DOHH2 (cell line): Measurements from ENCODE around the gene BFSP1.

Experiments
- H3F3A ChIP-seq: fragments of 200-600 bp; sonication (generic), shearing (Covaris generic); 2 replicates; pipeline ENCODE4 v1.6.0; 2016; ENCODE audit warnings: antibody characterized with exemption, mild to moderate bottlenecking; ENCODE audit not compliant: control insufficient read depth, insufficient read depth
- H3K27ac ChIP-seq: fragments of 200-600 bp; sonication (generic); 2 replicates; pipeline ENCODE4 v1.5.1; 2014; ENCODE audit warnings: low read depth, mild to moderate bottlenecking, low read length, moderate library complexity
- H3K27me3 ChIP-seq: fragments of 200-600 bp; sonication (generic); 2 replicates; pipeline ENCODE4 v1.6.1; 2014; ENCODE audit warnings: mild to moderate bottlenecking, low read length, mixed read lengths; ENCODE audit not compliant: control insufficient read depth
- H3K36me3 ChIP-seq: fragments of 200-600 bp; sonication (generic); 2 replicates; pipeline ENCODE4 v1.6.1; 2014; ENCODE audit warnings: mild to moderate bottlenecking, low read length, moderate library complexity, mixed read lengths; ENCODE audit not compliant: control insufficient read depth
- H3K4me1 ChIP-seq: fragments of 200-600 bp; sonication (generic); 2 replicates; pipeline ENCODE4 v1.6.1; 2014; ENCODE audit warnings: mild to moderate bottlenecking, low read length, mixed read lengths; ENCODE audit not compliant: control insufficient read depth
- H3K4me2 ChIP-seq: fragments of 200-600 bp; sonication (generic); 2 replicates; pipeline ENCODE4 v1.6.0; 2014; ENCODE audit warnings: mild to moderate bottlenecking, low read length, moderate library complexity
- H3K4me3 ChIP-seq: fragments of 200-600 bp; sonication (generic); 2 replicates; pipeline ENCODE4 v1.5.1; 2014; ENCODE audit warnings: mild to moderate bottlenecking, low read length, mixed read lengths
- H3K79me2 ChIP-seq: fragments of 200-600 bp; sonication (generic); 2 replicates; pipeline ENCODE4 v1.6.1; 2014; ENCODE audit warnings: mild to moderate bottlenecking, low read length, mixed read lengths; ENCODE audit not compliant: control insufficient read depth
- H3K9me2 ChIP-seq: fragments of 200-600 bp; sonication (generic); replicated peaks from 2 replicates; pipeline ENCODE4 v1.6.1; 2014; ENCODE audit warnings: mild to moderate bottlenecking, low read length, mixed read lengths; ENCODE audit not compliant: control insufficient read depth
- H3K9me3 ChIP-seq: fragments of 200-600 bp; sonication (generic); 2 replicates; pipeline ENCODE4 v1.6.1; 2014; ENCODE audit warnings: antibody characterized with exemption, low read length, mixed read lengths; ENCODE audit not compliant: control insufficient read depth, insufficient read depth
- H4K20me1 ChIP-seq: fragments of 200-600 bp; sonication (generic); 2 replicates; pipeline ENCODE4 v1.6.0; 2014; ENCODE audit warnings: low read depth, mild to moderate bottlenecking, antibody characterized with exemption, low read length, moderate library complexity; ENCODE audit not compliant: control insufficient read depth, insufficient read depth
- EZH2phosphoT487 ChIP-seq: fragments of 200-600 bp; sonication (generic); IDR thresholded peaks from 2 replicates; pipeline ENCODE4 v1.6.1; 2017; ENCODE audit warnings: borderline replicate concordance, mild to moderate bottlenecking, antibody characterized with exemption, low read length, moderate library complexity, mixed read lengths
- TF ChIP-seq, protein P1 (sequence below): fragments of 200-600 bp; sonication (generic); IDR thresholded peaks from one replicate; pipeline ENCODE4 v1.5.1; 2014; ENCODE audit warnings: antibody characterized with exemption, mild to moderate bottlenecking, low read depth, low read length; ENCODE audit not compliant: poor library complexity, severe bottlenecking

The BFSP1 gene

GRCh38 chr20:17481661-17482060 lies 49.5 kb downstream of the BFSP1 start:
- H3K27me3 ChIP-seq = no peaks in the 10 kb centered on the region
- no peaks in the 10 kb centered on the region for H3K36me3 ChIP-seq
- no peaks in the 10 kb centered on the region for H3K9me3 ChIP-seq
- no peak overlapping the region for H3K4me2 ChIP-seq
- no peaks in the 10 kb centered on the region for H3K9me2 ChIP-seq
- H3K27ac ChIP-seq = no peak overlapping the region
- no peaks in the 10 kb centered on the region for H3F3A ChIP-seq
- H3K4me3 ChIP-seq = no peak overlapping the region
- H3K4me1 ChIP-seq = no peaks in the 10 kb centered on the region
- H3K79me2 ChIP-seq = no peaks in the 10 kb centered on the region
- TF ChIP-seq EZH2phosphoT487 = no peak
- TF ChIP-seq, protein P1, sequence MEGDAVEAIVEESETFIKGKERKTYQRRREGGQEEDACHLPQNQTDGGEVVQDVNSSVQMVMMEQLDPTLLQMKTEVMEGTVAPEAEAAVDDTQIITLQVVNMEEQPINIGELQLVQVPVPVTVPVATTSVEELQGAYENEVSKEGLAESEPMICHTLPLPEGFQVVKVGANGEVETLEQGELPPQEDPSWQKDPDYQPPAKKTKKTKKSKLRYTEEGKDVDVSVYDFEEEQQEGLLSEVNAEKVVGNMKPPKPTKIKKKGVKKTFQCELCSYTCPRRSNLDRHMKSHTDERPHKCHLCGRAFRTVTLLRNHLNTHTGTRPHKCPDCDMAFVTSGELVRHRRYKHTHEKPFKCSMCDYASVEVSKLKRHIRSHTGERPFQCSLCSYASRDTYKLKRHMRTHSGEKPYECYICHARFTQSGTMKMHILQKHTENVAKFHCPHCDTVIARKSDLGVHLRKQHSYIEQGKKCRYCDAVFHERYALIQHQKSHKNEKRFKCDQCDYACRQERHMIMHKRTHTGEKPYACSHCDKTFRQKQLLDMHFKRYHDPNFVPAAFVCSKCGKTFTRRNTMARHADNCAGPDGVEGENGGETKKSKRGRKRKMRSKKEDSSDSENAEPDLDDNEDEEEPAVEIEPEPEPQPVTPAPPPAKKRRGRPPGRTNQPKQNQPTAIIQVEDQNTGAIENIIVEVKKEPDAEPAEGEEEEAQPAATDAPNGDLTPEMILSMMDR = no peak
- no peaks in the 10 kb centered on the region for H4K20me1 ChIP-seq

DNA sequence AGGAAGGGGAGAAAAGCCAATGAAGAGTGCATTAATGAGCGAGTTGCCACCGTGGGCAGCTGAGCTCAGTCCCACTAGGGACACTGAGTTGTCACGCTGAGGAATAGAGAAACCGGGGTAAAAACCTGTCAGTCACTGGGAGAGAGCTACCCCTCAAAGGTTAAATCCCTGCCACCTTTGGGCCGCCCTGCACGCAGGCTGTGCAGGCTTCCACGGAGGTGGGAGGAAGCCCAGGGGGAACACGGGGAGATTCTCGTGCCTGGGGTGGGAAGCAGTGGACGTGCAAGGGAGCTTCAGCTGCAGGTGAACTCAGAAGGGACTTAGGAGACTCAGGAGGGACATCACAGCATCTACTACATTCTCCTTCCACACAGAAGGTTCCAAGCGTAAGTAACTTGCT lies 50.5 kb downstream of the BFSP1 start:
- H4K20me1 ChIP-seq = no peaks in the 10 kb centered on the region
- H3K79me2 ChIP-seq = no peaks in the 10 kb centered on the region
- no peaks in the 10 kb centered on the region for H3K9me3 ChIP-seq
- no peaks in the 10 kb centered on the region for H3F3A ChIP-seq
- H3K4me1 ChIP-seq = no peaks in the 10 kb centered on the region
- H3K27me3 ChIP-seq = no peaks in the 10 kb centered on the region
- H3K4me3 ChIP-seq = no peak overlapping the region
- H3K4me2 ChIP-seq = no peak overlapping the region
- H3K27ac ChIP-seq = no peak overlapping the region
- TF ChIP-seq EZH2phosphoT487 = no peak
- TF ChIP-seq, protein P1 = no peak
- H3K9me2 ChIP-seq = no peaks in the 10 kb centered on the region
- no peaks in the 10 kb centered on the region for H3K36me3 ChIP-seq

DNA sequence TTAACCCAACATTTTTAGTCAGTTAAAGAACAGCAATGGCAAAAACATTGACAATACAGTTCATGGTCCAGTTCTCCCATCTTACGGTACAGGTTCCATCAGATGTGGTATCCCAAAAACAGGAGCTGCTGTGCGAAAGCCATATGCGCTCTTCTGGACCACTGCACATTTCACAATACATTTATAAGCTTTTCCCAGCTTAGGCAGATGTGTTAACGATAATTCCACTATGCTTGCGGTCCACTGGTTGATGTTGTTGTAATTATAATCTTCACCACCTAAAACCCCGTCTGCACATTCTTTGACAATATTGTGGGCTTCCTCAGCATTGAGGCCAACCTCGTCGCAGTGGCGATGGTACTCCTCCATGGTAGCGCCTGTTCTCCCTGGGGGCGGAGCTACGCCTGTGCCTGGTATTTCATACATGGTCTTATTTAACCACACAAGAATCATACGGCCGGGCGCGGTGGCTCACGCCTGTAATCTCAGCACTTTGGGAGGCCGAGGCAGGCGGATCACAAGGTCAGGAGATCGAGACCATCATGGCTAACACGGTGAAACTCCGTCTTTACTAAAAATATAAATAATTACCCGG lies 52.0 kb downstream of the BFSP1 start:
- H3K4me1 ChIP-seq = no peaks in the 10 kb centered on the region
- H3K27ac ChIP-seq = no peak overlapping the region
- H3K27me3 ChIP-seq = no peaks in the 10 kb centered on the region
- no peak overlapping the region for H3K4me2 ChIP-seq
- no peak overlapping the region for H3K4me3 ChIP-seq
- H3K36me3 ChIP-seq = no peaks in the 10 kb centered on the region
- no peaks in the 10 kb centered on the region for H3K9me2 ChIP-seq
- TF ChIP-seq EZH2phosphoT487 = no peak
- TF ChIP-seq, protein P1 = no peak
- H4K20me1 ChIP-seq = no peaks in the 10 kb centered on the region
- H3F3A ChIP-seq = no peaks in the 10 kb centered on the region
- H3K79me2 ChIP-seq = no peaks in the 10 kb centered on the region
- H3K9me3 ChIP-seq = no peaks in the 10 kb centered on the region
